Skin of body (tissue), 2 donors: ENCODE measurements around the gene HSF4. TPM values are rescaled to one million over a fixed set of nuclear protein-coding genes. Genes with fewer than 3 reads are reported as not detected.

Experiments used
- DNase-seq: peaks from one replicate; lab custom pipeline; 2025; lab: John Stamatoyannopoulos, UW
- total RNA-seq: library from RNA; depleted of rRNA; stranded (reverse); fragments of >200 nt; gene quantifications from one replicate; pipeline ENCODE4 v1.2.3, GENCODE V29; 2014

The HSF4 gene
- total RNA-seq, 1 donor from 2014 or later, result 14.3 TPM

- DNase-seq, result peak; percentile 96
Observed at GRCh38 chr16:67183627-67184452, 19.3 kb downstream of the HSF4 start, which contains the start of gene MATCAP1. Gene MATCAP1, minus strand, starts transcription at chr16:67183963. Its CDS starts 3,353 bp downstream, at chr16:67180610.

- no peak for DNase-seq
Observed at GRCh38 chr16:67184453-67184994, 20.0 kb downstream of the HSF4 start.

GRCh38 chr16:67184995-67185650, 20.6 kb downstream of the HSF4 start:
- peak; percentile 75 for DNase-seq

- DNase-seq, result no peak
Observed at GRCh38 chr16:67185651-67186134, 21.1 kb downstream of the HSF4 start.

- DNase-seq, result no peak
Observed at GRCh38 chr16:67186550-67186950, 22.0 kb downstream of the HSF4 start.

- no peak for DNase-seq
Observed at GRCh38 chr16:67187175-67187890, 22.8 kb downstream of the HSF4 start.

- no peak for DNase-seq
Observed at GRCh38 chr16:67188323-67188722, 23.8 kb downstream of the HSF4 start.

- no peak for DNase-seq
Observed at GRCh38 chr16:67188798-67189197, 24.3 kb downstream of the HSF4 start.

GRCh38 chr16:67190041-67190440, 25.5 kb downstream of the HSF4 start, which contains the start of gene EXOC3L1:
Gene EXOC3L1, minus strand, starts transcription at chr16:67190136. Its CDS starts 460 bp downstream, at chr16:67189676.
- no peak for DNase-seq

- no peak for DNase-seq
Observed at GRCh38 chr16:67190448-67191399, 26.2 kb downstream of the HSF4 start.

GRCh38 chr16:67191411-67191994, 27.0 kb downstream of the HSF4 start:
- no peak for DNase-seq

GRCh38 chr16:67191995-67192681, 27.6 kb downstream of the HSF4 start, which contains the start of gene E2F4:
Gene E2F4, plus strand, starts transcription at chr16:67192155. Its CDS starts 73 bp downstream, at chr16:67192228.
- DNase-seq, result peak; percentile 93

GRCh38 chr16:67192781-67193361, 28.3 kb downstream of the HSF4 start:
- no peak for DNase-seq

GRCh38 chr16:67193536-67193935, 29.0 kb downstream of the HSF4 start:
- DNase-seq, result no peak

- DNase-seq, result no peak
Observed at GRCh38 chr16:67194260-67194659, 29.7 kb downstream of the HSF4 start.

- DNase-seq, result no peak
Observed at GRCh38 chr16:67195676-67196075, 31.1 kb downstream of the HSF4 start.

- no peak for DNase-seq
Observed at GRCh38 chr16:67196881-67197280, 32.3 kb downstream of the HSF4 start.

GRCh38 chr16:67197704-67198103, 33.2 kb downstream of the HSF4 start:
- DNase-seq, result no peak

- DNase-seq, result no peak
Observed at GRCh38 chr16:67198238-67198734, 33.7 kb downstream of the HSF4 start.
